ENCODE data around the gene NF1.
"Not testable (repeated sequence)": the region's sequence is repeated elsewhere in the genome, so short reads cannot be mapped to it uniquely, and the experiment has no call there.

NF1 gene

GRCh38 chr17:31299624-31300023 lies 204.8 kb downstream of the NF1 start:
- H3K27me3 ChIP-seq (ENCODE audit: control insufficient read depth, insufficient read depth, low read length, poor library complexity, severe bottlenecking): no peaks in the 10 kb centered on the region
- H3K4me3 ChIP-seq (ENCODE audit: insufficient read depth, low read depth, low read length): no peak overlapping the region
- H3K4me1 ChIP-seq (ENCODE audit: control insufficient read depth, insufficient read depth, low read length): no peaks in the 10 kb centered on the region
- H3K27ac ChIP-seq (ENCODE audit: insufficient read depth, low read depth, low read length, poor library complexity, severe bottlenecking): no peak overlapping the region
- H3K9me3 ChIP-seq (ENCODE audit: control insufficient read depth, low read length): no peaks in the 10 kb centered on the region
- H3K36me3 ChIP-seq (ENCODE audit: control insufficient read depth, insufficient read depth, low read length): no peaks in the 10 kb centered on the region

DNA sequence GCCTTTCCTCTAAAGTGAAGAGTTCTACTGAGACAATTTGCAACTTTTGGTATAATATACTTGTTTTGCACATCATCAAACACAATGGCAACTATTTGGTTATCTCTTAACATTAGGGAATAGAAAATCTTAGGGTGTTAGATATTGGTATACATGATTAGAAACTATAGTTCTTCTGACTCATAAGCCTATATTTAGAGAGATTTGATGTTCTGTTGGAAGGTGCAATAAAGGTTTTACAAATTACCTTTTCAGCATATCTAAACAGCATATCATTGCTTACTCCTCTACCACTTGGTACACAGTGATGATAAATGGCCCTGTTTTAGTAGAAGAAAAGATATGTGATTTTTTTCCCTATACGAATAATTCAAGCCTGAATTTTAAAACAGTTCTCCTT lies 212.9 kb downstream of the NF1 start:
- H3K9me3 ChIP-seq (ENCODE audit: control insufficient read depth, low read length): no peaks in the 10 kb centered on the region
- H3K27ac ChIP-seq (ENCODE audit: insufficient read depth, low read depth, low read length, poor library complexity, severe bottlenecking): no peak overlapping the region
- WGBS, 2 experiments: 100% methylated on average over 1 of the region's 1 CpG
- no peak overlapping the region for H3K4me3 ChIP-seq (ENCODE audit: insufficient read depth, low read depth, low read length)
- no peaks in the 10 kb centered on the region for H3K27me3 ChIP-seq (ENCODE audit: control insufficient read depth, insufficient read depth, low read length, poor library complexity, severe bottlenecking)
- H3K36me3 ChIP-seq (ENCODE audit: control insufficient read depth, insufficient read depth, low read length): no peaks in the 10 kb centered on the region
- H3K4me1 ChIP-seq (ENCODE audit: control insufficient read depth, insufficient read depth, low read length): no peaks in the 10 kb centered on the region

GRCh38 chr17:31308372-31309334 lies 213.9 kb downstream of the NF1 start:
- 83 to 94% methylated on average over 5 of the region's 5 CpGs for WGBS, 2 experiments
- Histone ChIP-seq H3K4me1 (ENCODE audit: control insufficient read depth, insufficient read depth, low read length) (no peaks in the 10 kb centered on the region), H3K27ac (ENCODE audit: insufficient read depth, low read depth, low read length, poor library complexity, severe bottlenecking) (no peak overlapping the region), H3K9me3 (ENCODE audit: control insufficient read depth, low read length) (no peaks in the 10 kb centered on the region), H3K27me3 (ENCODE audit: control insufficient read depth, insufficient read depth, low read length, poor library complexity, severe bottlenecking) (no peaks in the 10 kb centered on the region), H3K36me3 (ENCODE audit: control insufficient read depth, insufficient read depth, low read length) (no peaks in the 10 kb centered on the region), H3K4me3 (ENCODE audit: insufficient read depth, low read depth, low read length) (no peak overlapping the region)

GRCh38 chr17:31309556-31309955 lies 214.8 kb downstream of the NF1 start:
- no peaks in the 10 kb centered on the region for H3K27me3 ChIP-seq (ENCODE audit: control insufficient read depth, insufficient read depth, low read length, poor library complexity, severe bottlenecking)
- H3K36me3 ChIP-seq (ENCODE audit: control insufficient read depth, insufficient read depth, low read length): no peaks in the 10 kb centered on the region
- H3K4me3 ChIP-seq (ENCODE audit: insufficient read depth, low read depth, low read length): no peak overlapping the region
- no peaks in the 10 kb centered on the region for H3K9me3 ChIP-seq (ENCODE audit: control insufficient read depth, low read length)
- no peaks in the 10 kb centered on the region for H3K4me1 ChIP-seq (ENCODE audit: control insufficient read depth, insufficient read depth, low read length)
- WGBS, 2 experiments: 97 to 100% methylated on average over 2 of the region's 2 CpGs
- no peak overlapping the region for H3K27ac ChIP-seq (ENCODE audit: insufficient read depth, low read depth, low read length, poor library complexity, severe bottlenecking)

GRCh38 chr17:31310260-31310659 lies 215.5 kb downstream of the NF1 start:
- WGBS, 2 experiments: 64 to 76% methylated on average over 2 of the region's 2 CpGs
- H3K27ac ChIP-seq (ENCODE audit: insufficient read depth, low read depth, low read length, poor library complexity, severe bottlenecking): no peak overlapping the region

GRCh38 chr17:31310886-31311285 lies 216.1 kb downstream of the NF1 start:
- H3K27me3 ChIP-seq (ENCODE audit: control insufficient read depth, insufficient read depth, low read length, poor library complexity, severe bottlenecking): no peaks in the 10 kb centered on the region
- WGBS, 2 experiments: 88 to 93% methylated on average over 7 of the region's 7 CpGs
- H3K27ac ChIP-seq (ENCODE audit: insufficient read depth, low read depth, low read length, poor library complexity, severe bottlenecking): no peak overlapping the region
- no peaks in the 10 kb centered on the region for H3K4me1 ChIP-seq (ENCODE audit: control insufficient read depth, insufficient read depth, low read length)
- H3K4me3 ChIP-seq (ENCODE audit: insufficient read depth, low read depth, low read length): no peak overlapping the region
- no peaks in the 10 kb centered on the region for H3K36me3 ChIP-seq (ENCODE audit: control insufficient read depth, insufficient read depth, low read length)
- H3K9me3 ChIP-seq (ENCODE audit: control insufficient read depth, low read length): no peaks in the 10 kb centered on the region

More at GRCh38 chr17:31310260-31310659, 215.5 kb downstream of the NF1 start:
- H3K27me3 ChIP-seq (ENCODE audit: control insufficient read depth, insufficient read depth, low read length, poor library complexity, severe bottlenecking): no peaks in the 10 kb centered on the region
- no peaks in the 10 kb centered on the region for H3K36me3 ChIP-seq (ENCODE audit: control insufficient read depth, insufficient read depth, low read length)
- H3K9me3 ChIP-seq (ENCODE audit: control insufficient read depth, low read length): no peaks in the 10 kb centered on the region
- no peaks in the 10 kb centered on the region for H3K4me1 ChIP-seq (ENCODE audit: control insufficient read depth, insufficient read depth, low read length)
- no peak overlapping the region for H3K4me3 ChIP-seq (ENCODE audit: insufficient read depth, low read depth, low read length)

DNA sequence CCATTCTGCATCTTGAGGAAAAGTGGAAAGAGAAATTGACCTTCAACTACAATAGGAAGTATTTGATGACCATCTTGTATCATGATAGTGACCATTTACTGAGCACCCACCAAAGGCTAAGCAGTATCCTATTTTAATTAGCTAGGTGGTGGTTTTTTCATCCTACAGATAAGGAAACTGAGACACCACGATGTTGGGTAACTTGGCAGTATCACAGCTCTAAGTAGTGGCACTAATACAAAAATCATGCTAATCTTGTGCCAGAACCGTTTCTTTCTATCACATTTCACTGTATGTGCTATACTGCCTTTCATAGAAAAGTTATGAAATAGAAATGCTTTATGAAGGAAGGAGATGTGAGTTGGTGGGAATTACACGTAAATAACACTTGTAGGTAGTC lies 216.7 kb downstream of the NF1 start:
- Histone ChIP-seq H3K9me3 (ENCODE audit: control insufficient read depth, low read length) (no peaks in the 10 kb centered on the region), H3K27me3 (ENCODE audit: control insufficient read depth, insufficient read depth, low read length, poor library complexity, severe bottlenecking) (no peaks in the 10 kb centered on the region), H3K36me3 (ENCODE audit: control insufficient read depth, insufficient read depth, low read length) (no peaks in the 10 kb centered on the region), H3K4me3 (ENCODE audit: insufficient read depth, low read depth, low read length) (no peak overlapping the region), H3K27ac (ENCODE audit: insufficient read depth, low read depth, low read length, poor library complexity, severe bottlenecking) (no peak overlapping the region), H3K4me1 (ENCODE audit: control insufficient read depth, insufficient read depth, low read length) (no peaks in the 10 kb centered on the region)
- WGBS, 2 experiments: 94 to 100% methylated on average over 3 of the region's 3 CpGs

DNA sequence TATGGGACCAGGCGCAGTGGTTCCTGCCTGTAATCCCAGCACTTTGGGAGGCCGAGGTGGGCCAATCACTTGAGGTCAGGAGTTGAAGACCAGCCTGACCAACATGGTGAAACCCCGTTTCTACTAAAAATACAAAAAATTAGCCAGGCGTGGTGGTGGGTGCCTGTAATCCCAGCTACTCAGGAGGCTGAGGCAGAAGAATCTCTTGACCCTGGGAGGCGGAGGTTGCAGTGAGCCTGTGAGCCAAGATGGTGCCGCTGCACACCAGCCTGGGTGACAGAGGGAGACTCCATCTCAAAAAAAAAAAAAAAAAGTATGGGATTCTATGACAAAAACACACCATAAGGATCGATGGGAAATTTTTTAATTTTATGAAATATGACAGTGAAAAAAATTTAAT lies 217.4 kb downstream of the NF1 start:
- WGBS, 2 experiments: 92 to 98% methylated on average over 6 of the region's 7 CpGs

GRCh38 chr17:31313982-31314781 lies 219.4 kb downstream of the NF1 start, which contains the start of gene EVI2B:
EVI2B (minus strand) TSS chr17:31314054; CDS start chr17:31305609, 8,445 bp downstream.
- H3K27me3 ChIP-seq (ENCODE audit: control insufficient read depth, insufficient read depth, low read length, poor library complexity, severe bottlenecking): no peaks in the 10 kb centered on the region
- H3K4me3 ChIP-seq (ENCODE audit: insufficient read depth, low read depth, low read length): no peak within 1 kb of the TSS
- WGBS, 2 experiments: 100% methylated on average over 1 to 2 of the region's 3 CpGs

More for the DNA sequence above, 217.4 kb downstream of the NF1 start:
- not testable (repeated sequence) for H3K9me3 ChIP-seq (ENCODE audit: control insufficient read depth, low read length); H3K4me3 ChIP-seq (ENCODE audit: insufficient read depth, low read depth, low read length); H3K36me3 ChIP-seq (ENCODE audit: control insufficient read depth, insufficient read depth, low read length); H3K27ac ChIP-seq (ENCODE audit: insufficient read depth, low read depth, low read length, poor library complexity, severe bottlenecking); H3K27me3 ChIP-seq (ENCODE audit: control insufficient read depth, insufficient read depth, low read length, poor library complexity, severe bottlenecking); H3K4me1 ChIP-seq (ENCODE audit: control insufficient read depth, insufficient read depth, low read length)

DNA sequence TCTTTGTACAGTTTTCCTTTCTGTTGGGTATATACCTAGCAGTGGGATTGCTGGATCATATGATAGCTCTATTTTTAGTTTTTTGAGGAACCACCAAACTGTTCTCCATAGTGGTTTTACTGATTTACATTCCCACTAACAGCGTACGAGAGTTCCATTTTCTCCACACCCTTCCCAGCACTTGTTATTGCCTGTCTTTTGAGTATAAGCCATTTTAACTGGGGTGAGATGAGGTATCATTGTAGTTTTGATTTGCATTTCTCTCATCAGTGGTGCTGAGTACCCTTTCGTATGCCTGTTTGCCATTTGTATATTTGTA lies 220.0 kb downstream of the NF1 start:
- Histone ChIP-seq H3K27ac (ENCODE audit: insufficient read depth, low read depth, low read length, poor library complexity, severe bottlenecking) (no peak overlapping the region), H3K36me3 (ENCODE audit: control insufficient read depth, insufficient read depth, low read length) (no peaks in the 10 kb centered on the region), H3K27me3 (ENCODE audit: control insufficient read depth, insufficient read depth, low read length, poor library complexity, severe bottlenecking) (no peaks in the 10 kb centered on the region), H3K4me3 (ENCODE audit: insufficient read depth, low read depth, low read length) (no peak overlapping the region), H3K4me1 (ENCODE audit: control insufficient read depth, insufficient read depth, low read length) (peaks cover 7% of the 10 kb centered on the region), H3K9me3 (ENCODE audit: control insufficient read depth, low read length) (no peaks in the 10 kb centered on the region)
- 93 to 100% methylated on average over 2 of the region's 3 CpGs for WGBS, 2 experiments

More at GRCh38 chr17:31313982-31314781, 219.4 kb downstream of the NF1 start, which contains the start of gene EVI2B:
- no peaks in the 10 kb centered on the region for H3K9me3 ChIP-seq (ENCODE audit: control insufficient read depth, low read length)
- H3K27ac ChIP-seq (ENCODE audit: insufficient read depth, low read depth, low read length, poor library complexity, severe bottlenecking): no peak within 1 kb of the TSS
- H3K4me1 ChIP-seq (ENCODE audit: control insufficient read depth, insufficient read depth, low read length): peaks cover 7% of the 10 kb centered on the region
- no peaks in the 10 kb centered on the region for H3K36me3 ChIP-seq (ENCODE audit: control insufficient read depth, insufficient read depth, low read length)
